Fibroblast of mammary gland (primary cell): Measurements from ENCODE around the gene CLDN15.
A peak's percentile ranks its signal among the peaks of the same experiment; 100 is the strongest.

ENCODE experiments used
- DNase-seq: peaks from one replicate; pipeline ENCODE4 v3.0.0-alpha.2; 2010; ENCODE audit warnings: low read depth
- H3K4me3 ChIP-seq: 2 replicates; pipeline ENCODE4 v1.5.1; 2011; ENCODE audit warnings: low read depth, mild to moderate bottlenecking, low read length, moderate library complexity; ENCODE audit not compliant: control insufficient read depth
- CTCF ChIP-seq: conservative IDR thresholded peaks from 2 replicates; pipeline ENCODE4 v1.5.1; 2011; ENCODE audit warnings: low read depth, low read length, inconsistent platforms; ENCODE audit not compliant: control insufficient read depth, insufficient read depth

The CLDN15 gene

GRCh38 chr7:101251871-101252659, 14.5 kb upstream of the CLDN15 start:
- TF ChIP-seq CTCF, result no peak
- H3K4me3 ChIP-seq, result peak overlapping the region; percentile 97
- peak; percentile 96 for DNase-seq

- TF ChIP-seq CTCF, result no peak
These were observed 12.7 kb upstream of the CLDN15 start for GRCh38 chr7:101250324-101250723.

GRCh38 chr7:101248276-101248675, 10.7 kb upstream of the CLDN15 start:
- no peak overlapping the region for H3K4me3 ChIP-seq
- no peak for DNase-seq
- no peak for TF ChIP-seq CTCF

More at GRCh38 chr7:101250324-101250723, 12.7 kb upstream of the CLDN15 start:
- no peak for DNase-seq
- no peak overlapping the region for H3K4me3 ChIP-seq

- peak overlapping the region; percentile 96 for H3K4me3 ChIP-seq
- DNase-seq, result no peak
- TF ChIP-seq CTCF, result no peak
These were observed 7.6 kb upstream of the CLDN15 start for GRCh38 chr7:101245147-101245668.

GRCh38 chr7:101244375-101245146, 7.0 kb upstream of the CLDN15 start, which contains the start of gene FIS1:
Gene FIS1, minus strand, starts transcription at chr7:101245081. Its CDS starts 77 bp downstream, at chr7:101245004.
- peak; percentile 63 for TF ChIP-seq CTCF
- peak; percentile 84 for DNase-seq
- peak within 1 kb of the TSS; percentile 96 for H3K4me3 ChIP-seq

- DNase-seq, result peak; percentile 53
- peak overlapping the region; percentile 96 for H3K4me3 ChIP-seq
- no peak for TF ChIP-seq CTCF
These were observed 6.2 kb upstream of the CLDN15 start for GRCh38 chr7:101243646-101244374.
